Measurements from ENCODE around the gene COQ2.
"Not testable (repeated sequence)": the region's sequence is repeated elsewhere in the genome, so short reads cannot be mapped to it uniquely, and the experiment has no call there.

COQ2 gene

DNA sequence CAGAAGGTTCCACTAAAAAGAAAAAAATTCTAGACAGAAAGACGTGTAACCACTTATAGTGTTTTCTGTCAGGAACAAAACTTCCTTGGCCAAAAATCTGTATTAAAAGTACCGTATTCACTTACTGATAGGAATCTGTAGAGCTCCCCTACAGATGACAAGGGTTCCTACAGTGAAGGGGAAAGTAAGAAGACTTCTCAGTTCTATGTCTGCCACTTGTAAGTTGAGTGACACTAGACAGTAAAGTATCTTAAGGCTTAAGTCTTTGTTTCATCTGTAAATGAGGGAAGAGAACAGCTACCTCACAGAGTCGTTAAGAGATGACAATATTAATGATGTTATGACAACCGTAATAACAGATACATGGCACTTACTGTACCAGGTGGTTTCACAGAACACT is 3.3 kb downstream of the COQ2 start:
- peaks cover 5% of the 10 kb centered on the region; the same call in 1 of the 2 replicates for H3K4me1 ChIP-seq (ENCODE audit: insufficient read depth, low read length)
- no peak overlapping the region for H3K4me3 ChIP-seq (ENCODE audit: low read length)
- H3K27ac ChIP-seq (ENCODE audit: low read depth, low read length), result no peak overlapping the region
- no peak overlapping the region for H3K9ac ChIP-seq (ENCODE audit: low read depth, low read length)
- no peaks in the 10 kb centered on the region for H3K9me3 ChIP-seq (ENCODE audit: insufficient read depth, low read depth, low read length)
- peaks cover 17% of the 10 kb centered on the region for H3K36me3 ChIP-seq (ENCODE audit: insufficient read depth, low read length)
- H3K27me3 ChIP-seq (ENCODE audit: insufficient read depth, low read length), result peaks cover 14% of the 10 kb centered on the region
- 92% methylated on average over 4 of the region's 4 CpGs for WGBS

DNA sequence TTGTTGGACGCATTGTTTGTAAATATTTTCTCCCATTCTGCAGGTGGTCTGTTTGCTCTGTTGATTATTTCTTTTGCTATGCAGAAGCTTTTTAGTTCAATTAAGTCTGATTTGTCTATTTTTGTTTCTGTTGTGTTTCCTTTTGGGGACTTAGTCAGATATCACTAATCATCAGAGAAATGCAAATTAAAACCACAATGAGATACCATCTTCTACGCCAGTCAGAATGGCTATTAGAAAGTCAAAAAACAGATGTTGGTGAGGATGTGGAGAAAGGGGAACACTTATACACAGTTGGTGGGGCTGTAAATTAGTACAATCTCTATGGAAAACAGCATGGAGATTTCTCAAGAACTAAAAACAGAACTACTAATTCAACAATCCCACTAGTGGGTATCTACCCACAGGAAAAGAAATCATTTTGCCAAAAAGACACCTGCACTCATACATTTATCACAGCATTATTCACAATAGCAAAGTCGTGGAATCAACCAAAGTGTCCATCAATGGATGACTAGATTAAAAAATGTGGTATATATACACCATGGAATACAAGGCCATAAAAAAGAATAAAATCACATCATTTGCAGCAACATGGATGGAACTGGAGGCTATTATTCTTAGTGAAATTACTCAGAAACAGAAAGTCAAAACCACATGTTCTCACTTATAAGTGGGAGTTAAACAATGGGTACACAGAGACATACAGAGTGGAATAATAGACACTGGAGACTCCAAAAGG is 8.1 kb downstream of the COQ2 start:
- Histone ChIP-seq H3K27me3 (ENCODE audit: insufficient read depth, low read length) (no peaks in the 10 kb centered on the region), H3K4me3 (ENCODE audit: low read length) (no peak overlapping the region), H3K9me3 (ENCODE audit: insufficient read depth, low read depth, low read length) (no peaks in the 10 kb centered on the region), H3K9ac (ENCODE audit: low read depth, low read length) (no peak overlapping the region), H3K36me3 (ENCODE audit: insufficient read depth, low read length) (peaks cover 47% of the 10 kb centered on the region), H3K4me1 (ENCODE audit: insufficient read depth, low read length) (no peaks in the 10 kb centered on the region), H3K27ac (ENCODE audit: low read depth, low read length) (no peak overlapping the region)
- 91% methylated on average over 3 of the region's 3 CpGs for WGBS

DNA sequence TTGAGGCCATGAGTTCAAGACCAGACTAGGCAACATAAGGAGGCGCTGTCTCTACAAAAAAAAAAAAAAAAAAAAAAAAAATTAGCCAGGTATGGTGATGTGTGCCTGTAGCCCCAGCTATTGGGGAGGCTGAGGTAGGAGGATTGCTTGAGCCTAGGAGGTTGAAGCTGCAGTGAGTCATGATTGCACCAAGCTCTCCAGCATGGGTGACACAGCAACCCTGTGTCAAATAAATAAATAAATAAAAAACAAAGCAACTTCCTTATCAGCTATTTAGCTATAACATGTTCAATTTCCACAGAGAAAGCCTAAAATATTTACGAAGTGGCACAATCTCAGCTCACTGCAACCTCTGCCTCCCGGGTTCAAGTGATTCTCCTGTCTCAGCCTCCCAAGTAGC is 10.7 kb downstream of the COQ2 start:
- WGBS, result 98% methylated on average over 2 of the region's 3 CpGs
- H3K4me3 ChIP-seq (ENCODE audit: low read length); H3K4me1 ChIP-seq (ENCODE audit: insufficient read depth, low read length); H3K27me3 ChIP-seq (ENCODE audit: insufficient read depth, low read length); H3K9ac ChIP-seq (ENCODE audit: low read depth, low read length); H3K9me3 ChIP-seq (ENCODE audit: insufficient read depth, low read depth, low read length); H3K27ac ChIP-seq (ENCODE audit: low read depth, low read length): not testable (repeated sequence)
- peaks cover 67% of the 10 kb centered on the region for H3K36me3 ChIP-seq (ENCODE audit: insufficient read depth, low read length)

DNA sequence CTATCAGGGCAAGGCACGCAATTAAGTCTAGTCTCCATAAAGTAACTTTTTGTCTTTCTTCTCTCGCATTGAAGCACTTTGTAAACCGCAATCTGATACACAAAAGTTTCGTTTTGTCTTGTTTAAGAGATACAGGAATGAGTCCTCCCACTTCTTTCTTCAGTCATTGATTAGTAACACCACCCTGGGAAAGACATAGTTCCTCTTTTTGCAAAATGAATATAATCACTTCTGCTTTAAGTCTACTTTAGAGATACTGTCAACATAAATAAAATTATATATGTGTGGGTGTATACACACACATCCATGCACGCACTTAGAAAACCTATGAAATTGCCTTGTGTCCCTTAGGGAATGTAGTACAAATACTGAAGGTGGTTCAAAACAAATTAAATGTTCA is 11.7 kb downstream of the COQ2 start:
- Histone ChIP-seq H3K27ac (ENCODE audit: low read depth, low read length) (no peak overlapping the region), H3K36me3 (ENCODE audit: insufficient read depth, low read length) (peaks cover 66% of the 10 kb centered on the region), H3K4me3 (ENCODE audit: low read length) (no peak overlapping the region)

DNA sequence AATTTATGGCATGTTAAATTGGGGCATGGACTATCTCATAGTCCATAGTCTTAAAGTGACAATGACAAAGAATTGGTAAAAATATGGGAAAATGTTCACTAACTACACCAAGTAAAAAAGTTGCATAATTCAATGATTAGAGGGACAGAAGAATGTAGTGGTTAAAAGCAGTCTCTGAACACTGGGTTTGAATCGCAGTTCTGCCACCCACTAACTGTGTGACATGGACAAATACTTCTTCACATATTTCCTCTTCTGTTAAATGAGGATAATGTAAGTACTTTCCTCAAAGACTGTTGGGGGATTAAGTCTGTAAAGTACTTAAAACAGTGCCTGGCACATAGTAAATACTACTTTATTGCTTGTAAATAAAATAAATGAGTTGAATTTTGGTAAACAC is 15.3 kb downstream of the COQ2 start:
- H3K27me3 ChIP-seq (ENCODE audit: insufficient read depth, low read length), result no peaks in the 10 kb centered on the region
- WGBS, result 100% methylated on average over 1 of the region's 1 CpG
- H3K36me3 ChIP-seq (ENCODE audit: insufficient read depth, low read length), result peaks cover 68% of the 10 kb centered on the region
- H3K9me3 ChIP-seq (ENCODE audit: insufficient read depth, low read depth, low read length), result no peaks in the 10 kb centered on the region
- no peak overlapping the region for H3K9ac ChIP-seq (ENCODE audit: low read depth, low read length)
- H3K27ac ChIP-seq (ENCODE audit: low read depth, low read length), result no peak overlapping the region
- no peaks in the 10 kb centered on the region for H3K4me1 ChIP-seq (ENCODE audit: insufficient read depth, low read length)
- H3K4me3 ChIP-seq (ENCODE audit: low read length), result no peak overlapping the region

More for the DNA sequence above, 11.7 kb downstream of the COQ2 start:
- Histone ChIP-seq H3K27me3 (ENCODE audit: insufficient read depth, low read length) (no peaks in the 10 kb centered on the region), H3K9ac (ENCODE audit: low read depth, low read length) (no peak overlapping the region), H3K4me1 (ENCODE audit: insufficient read depth, low read length) (no peaks in the 10 kb centered on the region), H3K9me3 (ENCODE audit: insufficient read depth, low read depth, low read length) (no peaks in the 10 kb centered on the region)
- 100% methylated on average over 4 of the region's 5 CpGs for WGBS

DNA sequence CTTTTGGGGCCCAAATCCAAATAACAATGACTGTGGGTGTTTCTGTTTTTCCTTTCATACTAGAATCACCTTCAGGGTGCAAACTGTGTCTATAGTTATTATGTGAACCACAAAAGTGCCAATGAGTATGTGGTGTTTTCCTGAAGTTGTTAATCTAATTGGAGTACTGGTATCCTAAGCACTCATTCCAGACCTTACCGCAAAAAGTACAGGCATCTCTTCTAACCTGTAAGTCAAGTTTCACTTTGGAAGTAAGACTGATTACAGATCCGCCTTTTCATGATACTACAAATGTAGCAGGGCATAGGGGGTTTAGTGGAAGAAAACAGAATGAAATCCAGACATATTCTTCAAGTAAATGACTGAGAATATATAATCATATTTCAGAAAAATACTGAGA is 16.1 kb downstream of the COQ2 start:
- H3K27ac ChIP-seq (ENCODE audit: low read depth, low read length), result no peak overlapping the region
- no peaks in the 10 kb centered on the region for H3K4me1 ChIP-seq (ENCODE audit: insufficient read depth, low read length)
- no peak overlapping the region for H3K4me3 ChIP-seq (ENCODE audit: low read length)
- peaks cover 72% of the 10 kb centered on the region for H3K36me3 ChIP-seq (ENCODE audit: insufficient read depth, low read length)
- H3K9me3 ChIP-seq (ENCODE audit: insufficient read depth, low read depth, low read length), result no peaks in the 10 kb centered on the region
- H3K9ac ChIP-seq (ENCODE audit: low read depth, low read length), result no peak overlapping the region
- no peaks in the 10 kb centered on the region for H3K27me3 ChIP-seq (ENCODE audit: insufficient read depth, low read length)
- 100% methylated on average over 1 of the region's 2 CpGs for WGBS

DNA sequence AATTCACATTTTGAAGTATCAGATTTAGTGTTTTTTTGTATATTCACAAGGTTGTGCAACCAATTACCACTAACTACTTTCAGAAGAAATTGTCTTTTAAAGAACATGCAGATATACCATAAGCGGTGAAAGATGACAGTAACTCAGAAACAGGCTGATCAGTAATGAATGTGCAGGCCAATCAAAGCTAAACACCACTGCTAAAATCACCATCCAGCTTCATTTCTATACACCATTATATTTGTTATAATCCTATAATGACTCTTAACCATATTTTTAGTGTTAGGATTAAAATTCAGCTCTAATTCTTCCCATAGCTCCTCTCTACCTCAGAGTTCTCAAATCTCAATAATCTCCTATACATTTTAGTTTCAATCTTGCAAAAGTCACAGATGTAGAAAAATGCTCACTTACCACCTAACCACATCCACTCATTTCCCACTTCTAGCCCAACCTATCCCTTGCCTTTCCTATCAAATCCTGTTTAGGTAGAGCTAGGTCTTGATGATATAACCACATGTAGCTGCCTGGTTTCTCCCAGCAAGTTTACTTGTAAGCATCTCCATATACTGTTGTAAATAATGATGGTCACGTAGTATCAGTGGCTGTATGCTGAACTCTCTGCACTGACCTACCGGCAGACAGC is 16.6 kb downstream of the COQ2 start:
- 95% methylated on average over 3 of the region's 3 CpGs for WGBS
- Histone ChIP-seq H3K9ac (ENCODE audit: low read depth, low read length) (no peak overlapping the region), H3K27me3 (ENCODE audit: insufficient read depth, low read length) (no peaks in the 10 kb centered on the region), H3K4me1 (ENCODE audit: insufficient read depth, low read length) (no peaks in the 10 kb centered on the region), H3K27ac (ENCODE audit: low read depth, low read length) (no peak overlapping the region), H3K9me3 (ENCODE audit: insufficient read depth, low read depth, low read length) (no peaks in the 10 kb centered on the region), H3K4me3 (ENCODE audit: low read length) (no peak overlapping the region), H3K36me3 (ENCODE audit: insufficient read depth, low read length) (peaks cover 72% of the 10 kb centered on the region)

DNA sequence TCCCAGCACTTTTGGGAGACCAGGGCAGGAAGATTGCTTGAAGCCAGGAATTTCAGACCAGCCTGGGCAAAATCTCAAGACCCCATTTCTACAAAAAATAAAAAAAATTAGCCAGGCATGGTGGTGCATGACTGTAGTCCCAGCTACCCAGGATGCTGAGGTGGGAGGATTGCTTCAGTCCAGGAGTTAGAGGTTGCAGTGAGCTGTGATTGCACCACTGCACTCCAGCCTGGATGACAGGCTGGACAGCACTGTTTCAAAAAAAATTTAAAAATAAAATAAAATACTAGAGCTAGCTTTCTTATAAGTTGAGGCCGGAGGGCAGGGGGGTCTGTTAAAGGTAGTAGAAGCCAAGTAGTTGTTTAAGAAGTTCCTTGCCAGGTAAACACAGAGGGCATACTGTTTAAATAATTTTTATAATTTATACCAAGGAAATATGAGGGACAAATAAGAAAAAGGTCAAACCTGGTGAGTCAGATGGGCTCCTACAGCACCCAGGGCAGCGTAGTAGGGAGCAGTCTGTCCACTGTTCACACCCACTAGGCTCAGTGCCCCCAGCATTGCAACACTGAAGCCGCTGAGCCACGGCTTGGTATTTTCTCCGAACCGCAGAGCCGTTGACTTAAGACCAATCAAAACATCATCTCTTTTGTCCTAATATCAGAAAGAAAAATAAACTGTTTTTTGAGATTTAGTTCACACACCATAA is 17.3 kb downstream of the COQ2 start:
- no peak overlapping the region for H3K27ac ChIP-seq (ENCODE audit: low read depth, low read length)
- WGBS, result 94% methylated on average over 7 of the region's 7 CpGs

DNA sequence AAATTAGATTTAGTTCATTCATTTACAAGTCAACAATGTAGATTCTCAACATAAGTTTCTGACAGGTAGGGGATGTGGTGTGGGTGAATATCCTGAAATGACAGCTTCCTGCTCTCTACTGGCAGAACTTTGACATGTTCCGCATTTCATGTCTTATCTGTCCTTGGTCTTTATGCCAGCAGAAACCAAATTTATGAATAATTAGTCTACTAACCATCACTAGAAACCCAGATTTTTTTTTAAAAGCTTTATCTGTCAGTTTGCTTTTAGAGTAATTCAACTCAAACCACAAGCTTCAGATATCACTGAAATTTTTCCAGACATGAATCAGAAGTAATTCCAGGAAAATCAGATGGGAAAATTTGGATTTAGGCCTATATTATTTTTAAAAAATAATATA is 17.9 kb downstream of the COQ2 start:
- H3K4me1 ChIP-seq (ENCODE audit: insufficient read depth, low read length), result no peaks in the 10 kb centered on the region
- 91% methylated on average over 1 of the region's 1 CpG for WGBS
- H3K27ac ChIP-seq (ENCODE audit: low read depth, low read length), result no peak overlapping the region
- no peak overlapping the region for H3K9ac ChIP-seq (ENCODE audit: low read depth, low read length)
- H3K27me3 ChIP-seq (ENCODE audit: insufficient read depth, low read length), result no peaks in the 10 kb centered on the region
- H3K9me3 ChIP-seq (ENCODE audit: insufficient read depth, low read depth, low read length), result no peaks in the 10 kb centered on the region
- no peak overlapping the region for H3K4me3 ChIP-seq (ENCODE audit: low read length)
- H3K36me3 ChIP-seq (ENCODE audit: insufficient read depth, low read length), result peaks cover 63% of the 10 kb centered on the region

More for the DNA sequence above, 17.3 kb downstream of the COQ2 start:
- Histone ChIP-seq H3K9ac (ENCODE audit: low read depth, low read length) (no peak overlapping the region), H3K36me3 (ENCODE audit: insufficient read depth, low read length) (peaks cover 67% of the 10 kb centered on the region), H3K27me3 (ENCODE audit: insufficient read depth, low read length) (no peaks in the 10 kb centered on the region), H3K9me3 (ENCODE audit: insufficient read depth, low read depth, low read length) (no peaks in the 10 kb centered on the region), H3K4me3 (ENCODE audit: low read length) (no peak overlapping the region), H3K4me1 (ENCODE audit: insufficient read depth, low read length) (no peaks in the 10 kb centered on the region)

DNA sequence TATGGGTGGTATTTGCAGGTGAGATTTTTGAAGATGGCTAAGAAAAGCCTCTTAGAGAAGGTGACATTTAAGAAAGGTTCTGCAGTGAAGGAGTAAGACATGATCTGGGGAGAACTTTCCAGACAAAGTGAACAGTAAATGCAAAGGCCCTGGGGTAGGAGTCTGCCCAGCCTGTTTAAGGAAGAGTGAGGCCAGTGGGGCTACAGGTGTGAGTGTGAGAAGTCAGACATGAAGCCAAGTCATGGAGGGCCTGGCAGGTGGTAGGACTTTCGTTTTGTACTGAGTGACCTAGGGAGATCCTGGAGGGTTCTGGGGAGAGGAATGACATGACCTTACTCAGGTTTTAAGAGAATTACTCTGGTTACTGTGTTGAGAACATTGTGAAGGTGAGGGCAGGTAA is 21.5 kb downstream of the COQ2 start:
- Histone ChIP-seq H3K9ac (ENCODE audit: low read depth, low read length) (no peak overlapping the region), H3K36me3 (ENCODE audit: insufficient read depth, low read length) (peaks cover 50% of the 10 kb centered on the region), H3K27me3 (ENCODE audit: insufficient read depth, low read length) (no peaks in the 10 kb centered on the region), H3K27ac (ENCODE audit: low read depth, low read length) (no peak overlapping the region), H3K4me3 (ENCODE audit: low read length) (no peak overlapping the region), H3K4me1 (ENCODE audit: insufficient read depth, low read length) (no peaks in the 10 kb centered on the region), H3K9me3 (ENCODE audit: insufficient read depth, low read depth, low read length) (no peaks in the 10 kb centered on the region)
- WGBS, result 81% methylated on average over 1 of the region's 1 CpG

DNA sequence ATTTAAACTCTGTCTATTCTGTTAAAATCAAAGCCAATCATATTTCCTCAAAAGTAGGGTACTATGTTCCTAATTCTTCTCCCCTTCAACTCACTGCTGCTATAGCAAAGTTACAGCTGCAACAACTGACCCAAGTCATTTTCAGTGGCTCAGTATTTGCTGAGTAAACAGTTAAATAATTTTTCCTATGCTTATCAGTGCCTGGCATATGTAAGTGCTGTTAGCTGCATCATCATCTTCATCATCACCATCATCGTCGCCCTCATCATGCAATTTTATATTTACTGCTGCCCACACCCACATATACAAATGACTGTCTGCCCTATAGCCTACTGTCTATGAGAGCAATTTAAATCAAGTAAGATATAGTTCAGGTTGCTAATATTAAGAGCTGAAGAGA is 21.9 kb downstream of the COQ2 start:
- no peaks in the 10 kb centered on the region for H3K4me1 ChIP-seq (ENCODE audit: insufficient read depth, low read length)
- WGBS, result 97% methylated on average over 2 of the region's 2 CpGs

More for the DNA sequence above, 21.9 kb downstream of the COQ2 start:
- H3K4me3 ChIP-seq (ENCODE audit: low read length), result no peak overlapping the region
- H3K27ac ChIP-seq (ENCODE audit: low read depth, low read length), result no peak overlapping the region
- H3K36me3 ChIP-seq (ENCODE audit: insufficient read depth, low read length), result peaks cover 47% of the 10 kb centered on the region
- H3K27me3 ChIP-seq (ENCODE audit: insufficient read depth, low read length), result no peaks in the 10 kb centered on the region
- H3K9ac ChIP-seq (ENCODE audit: low read depth, low read length), result no peak overlapping the region
- no peaks in the 10 kb centered on the region for H3K9me3 ChIP-seq (ENCODE audit: insufficient read depth, low read depth, low read length)

All from HUES64 (cell line).